Right lobe of liver (tissue), 6 donors: Measurements from ENCODE around the gene SLC12A9. TPM values are rescaled to one million over a fixed set of nuclear protein-coding genes. Genes with fewer than 3 reads are reported as not detected.
A peak's percentile ranks its signal among the peaks of the same experiment; 100 is the strongest.

ENCODE experiments used
- ATAC-seq, 4 donors: fragments of 200-7000 bp; cut with Tn5 transposase; one replicate each; pipeline ENCODE4 v1.9.1; 2020; ENCODE audit warnings: mild to moderate bottlenecking in 4 of 4, moderate library complexity in 4 of 4
- DNase-seq, 3 donors: peaks; one replicate each; pipeline ENCODE4 v3.0.0-alpha.2; 2020
- H3K27ac ChIP-seq, 3 donors: fragments of 200-600 bp; one replicate each; pipeline ENCODE4 v1.8.0; 2022
- H3K27me3 ChIP-seq, 2 donors: fragments of 200-600 bp; one replicate each; pipeline ENCODE4 v1.8.0; 2022
- H3K36me3 ChIP-seq, 4 donors: fragments of 200-600 bp; sonication (generic) in 1 of 4; one replicate each; pipeline versions ENCODE4 v1.5.1 to v1.8.0; 2017 to 2022; ENCODE audit warnings: control low read depth in 1 of 4
- H3K4me1 ChIP-seq, 4 donors: fragments of 200-600 bp; sonication (generic) in 1 of 4; one replicate each; pipeline versions ENCODE4 v1.5.1 to v1.8.0; 2017 to 2022; ENCODE audit warnings: control low read depth in 1 of 4
- H3K4me3 ChIP-seq, 3 donors: fragments of 200-600 bp; one replicate each; pipeline ENCODE4 v1.8.0; 2022
- H3K9me3 ChIP-seq, 4 donors: fragments of 200-600 bp; sonication (generic) in 1 of 4; one replicate each; pipeline versions ENCODE4 v1.5.1 to v1.8.0; 2017 to 2022; ENCODE audit warnings: control low read depth in 1 of 4
- CTCF ChIP-seq, 4 donors: fragments of 200-600 bp in 3 of 4; fragments of 450-650 bp in 1 of 4; IDR thresholded peaks; one replicate each; pipeline versions ENCODE4 v1.5.1 to v1.8.0; 2016 to 2022; ENCODE audit warnings: antibody characterized with exemption in 4 of 4, mild to moderate bottlenecking in 2 of 4
- POLR2A ChIP-seq: fragments of 450-650 bp; IDR thresholded peaks from one replicate; pipeline ENCODE4 v1.6.1; 2017; ENCODE audit warnings: antibody characterized with exemption, mild to moderate bottlenecking
- WGBS: methylation state at CpG from one replicate; pipeline ENCODE4 v1.1.6; 2018; ENCODE audit warnings: low coverage, low lambda C conversion rate; ENCODE audit not compliant: insufficient coverage; ENCODE audit errors: missing lambda C conversion rate; 5-methylcytosine and 5-hydroxymethylcytosine counted together
- intact Hi-C, 2 donors: fragments of 100-400 bp; cut with DNase I; formaldehyde crosslinking; loops; one replicate each; pipeline versions ENCODE4 v1.11.2 to v1.14.1; 2022
- total RNA-seq, 6 experiments: library from RNA; depleted of rRNA in 2 of 6; stranded (reverse); fragments of >200 nt in 2 of 6; fragmentation: NEBNext Ultra II Directional in 3 of 6; extraction: Animal tissue kit (Norgen Biotek cat#: 25700) in 3 of 6; gene quantifications; one replicate each; pipeline versions ENCODE4 v1.1.0 to v1.2.4, GENCODE V29; 2016 to 2023
- donor health status: DM: no; HTN: yes; CAD: no.
- donor health status: DM: no; HTN: no; CAD: no.
- donor health status: DM: no; HTN: no; CAD: no.
- donor health status: DM: no; HTN: yes; CAD: no.
- donor health status: DM: no; HTN: yes; CAD: no.

SLC12A9 gene
- total RNA-seq, 6 experiments from 2014 or later, result 7.1 to 10.6 (median 9.2) TPM

GRCh38 chr7:100855515-100855914 is 3.0 kb downstream of the SLC12A9 start:
- Histone ChIP-seq H3K9me3 (no peaks in the 10 kb centered on the region), H3K27ac (no peak overlapping the region), H3K36me3 (peaks cover 0 to 6% (median 0%) of the 10 kb centered on the region in 4 donors), H3K27me3 (no peaks in the 10 kb centered on the region), H3K4me3 (no peak overlapping the region), H3K4me1 (peaks cover 0 to 7% (median 0%) of the 10 kb centered on the region in 4 donors)
- DNase-seq (peak in 1 of 3 donors; percentile 36), ATAC-seq (no peak)
- intact Hi-C loops, result loop anchor here in 1 of 2 donors (10.0 kb wide), 1 partner anchor 141 kb away; no protein-coding TSS in a partner anchor
- TF ChIP-seq POLR2A (no peak), CTCF (IDR thresholded peaks at IDR 0.05) (no peak)
- 74% methylated on average over 5 of the region's 10 CpGs for WGBS

- TF ChIP-seq POLR2A (no peak), CTCF (IDR thresholded peaks at IDR 0.05) (no peak)
- Histone ChIP-seq H3K27me3 (no peaks in the 10 kb centered on the region), H3K27ac (no peak overlapping the region), H3K36me3 (peaks cover 0 to 6% (median 0%) of the 10 kb centered on the region in 4 donors), H3K4me1 (peaks cover 0 to 6% (median 0%) of the 10 kb centered on the region in 4 donors), H3K4me3 (no peak overlapping the region), H3K9me3 (no peaks in the 10 kb centered on the region)
- intact Hi-C loops, result loop anchor here in 1 of 2 donors (10.0 kb wide), 1 partner anchor 142 kb away; no protein-coding TSS in a partner anchor
- WGBS, result no CpG with 5 or more reads among the region's 16 CpGs
- ATAC-seq (no peak), DNase-seq (no peak)
These were observed 4.4 kb downstream of the SLC12A9 start for GRCh38 chr7:100856871-100857282.

- ATAC-seq, result no peak
- Histone ChIP-seq H3K4me3 (no peak overlapping the region), H3K27me3 (no peaks in the 10 kb centered on the region), H3K4me1 (peaks cover 0 to 15% (median 3%) of the 10 kb centered on the region in 4 donors), H3K9me3 (no peaks in the 10 kb centered on the region), H3K27ac (no peak overlapping the region), H3K36me3 (peaks cover 0 to 6% (median 0%) of the 10 kb centered on the region in 4 donors)
- intact Hi-C loops, result loop anchor here in 1 of 2 donors (10.0 kb wide), 1 partner anchor 145 kb away; no protein-coding TSS in a partner anchor
- TF ChIP-seq CTCF (IDR thresholded peaks at IDR 0.05) (no peak), POLR2A (no peak)
- peak in 1 of 3 donors; percentile 33 for DNase-seq
- 82% methylated on average over 11 of the region's 15 CpGs for WGBS
These were observed 7.3 kb downstream of the SLC12A9 start for GRCh38 chr7:100859856-100860255.

- WGBS, result 100% methylated on average over 6 of the region's 18 CpGs
- peaks cover 0 to 6% (median 0%) of the 10 kb centered on the region in 4 donors for H3K36me3 ChIP-seq
- intact Hi-C loops, result no loop called here
- no peak for ATAC-seq
- TF ChIP-seq POLR2A (no peak), CTCF (IDR thresholded peaks at IDR 0.05) (no peak)
- no peak for DNase-seq
- H3K4me1 ChIP-seq, result peaks cover 0 to 15% (median 3%) of the 10 kb centered on the region in 4 donors
- H3K27ac ChIP-seq, result no peak overlapping the region
- no peaks in the 10 kb centered on the region for H3K27me3 ChIP-seq
- H3K9me3 ChIP-seq, result no peaks in the 10 kb centered on the region
- H3K4me3 ChIP-seq, result no peak overlapping the region
These were observed 8.4 kb downstream of the SLC12A9 start for GRCh38 chr7:100860702-100861615.
